CD4-positive, CD25-positive, alpha-beta regulatory T cell (primary cell): ENCODE data around the gene FAM83C. TPM values are rescaled to one million over a fixed set of nuclear protein-coding genes. Genes with fewer than 3 reads are reported as not detected.

Experiments used
- ATAC-seq, 2 donors: fragments of 150-1000 bp; cut with Tn5 transposase; one replicate each; pipeline ENCODE4 v1.10.0; 2021; ENCODE audit warnings: low read depth in 2 of 2, moderate number of reproducible peaks in 2 of 2, moderate library complexity in 1 of 2
- DNase-seq, 3 donors: peaks; one replicate each; pipeline versions ENCODE4 v3.0.0 to v3.0.0-alpha.2; 2012 to 2022; ENCODE audit warnings: mixed read lengths in 1 of 3
- H3K27ac ChIP-seq: one replicate; pipeline ENCODE4 v1.7.0; 2013; ENCODE audit warnings: mild to moderate bottlenecking, low read length; ENCODE audit not compliant: insufficient read depth, poor library complexity, severe bottlenecking
- H3K27me3 ChIP-seq: one replicate; pipeline ENCODE4 v1.7.0; 2013; ENCODE audit warnings: low read length; ENCODE audit not compliant: control insufficient read depth, insufficient read depth
- H3K36me3 ChIP-seq: one replicate; pipeline ENCODE4 v1.7.0; 2013; ENCODE audit warnings: mild to moderate bottlenecking, low read length, moderate library complexity; ENCODE audit not compliant: control insufficient read depth, insufficient read depth
- H3K4me1 ChIP-seq: 2 replicates; pipeline ENCODE4 v1.7.0; 2013; ENCODE audit warnings: mild to moderate bottlenecking, low read length; ENCODE audit not compliant: insufficient read depth, control insufficient read depth, poor library complexity, severe bottlenecking
- H3K4me3 ChIP-seq: one replicate; pipeline ENCODE4 v1.7.0; 2013; ENCODE audit warnings: low read depth, mild to moderate bottlenecking, low read length, moderate library complexity
- H3K9me3 ChIP-seq, 2 experiments: 1 replicate in 1 of 2; 2 replicates in 1 of 2; pipeline ENCODE4 v1.7.0; 2013; ENCODE audit warnings: low read length in 2 of 2, mild to moderate bottlenecking in 1 of 2, moderate library complexity in 1 of 2; ENCODE audit not compliant: control insufficient read depth in 2 of 2
- H3K27ac Mint-ChIP-seq, 3 donors: one replicate each; pipeline ENCODE4 v1.8.0; 2020 to 2022; ENCODE audit warnings: mild to moderate bottlenecking in 3 of 3, mixed read lengths in 3 of 3, moderate library complexity in 2 of 3
- H3K27me3 Mint-ChIP-seq: one replicate; pipeline ENCODE4 v1.8.0; 2022; ENCODE audit warnings: mild to moderate bottlenecking, mixed read lengths
- H3K36me3 Mint-ChIP-seq: one replicate; pipeline ENCODE4 v1.8.0; 2020; ENCODE audit warnings: mixed read lengths
- H3K4me1 Mint-ChIP-seq, 4 donors: one replicate each; pipeline ENCODE4 v1.8.0; 2020 to 2022; ENCODE audit warnings: mixed read lengths in 4 of 4, mild to moderate bottlenecking in 1 of 4
- H3K4me3 Mint-ChIP-seq, 4 donors: one replicate each; pipeline ENCODE4 v1.8.0; 2020 to 2022; ENCODE audit warnings: mild to moderate bottlenecking in 4 of 4, mixed read lengths in 4 of 4, moderate library complexity in 3 of 4
- H3K9me3 Mint-ChIP-seq, 7 donors: one replicate each; pipeline ENCODE4 v1.8.0; 2020 to 2022; ENCODE audit warnings: mixed read lengths in 7 of 7, mild to moderate bottlenecking in 3 of 7, moderate library complexity in 2 of 7
- polyA plus RNA-seq, 4 donors: library from polyadenylated mRNA; unstranded; fragments of 300-500 nt; fragmentation: Illumina TruSeq; gene quantifications; one replicate each; pipeline ENCODE4 v1.2.3, GENCODE V29; 2021
- total RNA-seq: library from RNA; stranded (reverse); gene quantifications from one replicate; pipeline ENCODE4 v1.2.3, GENCODE V29; 2022

FAM83C gene
- total and polyA plus RNA-seq, 5 donors from 2014 or later: not detected

GRCh38 chr20:35287509-35288324, 4.5 kb downstream of the FAM83C start:
- Mint-ChIP-seq H3K36me3 (no peaks in the 10 kb centered on the region), H3K4me1 (peaks cover 0 to 23% (median 14%) of the 10 kb centered on the region in 4 donors), H3K27ac (no peak overlapping the region), H3K9me3 (no peaks in the 10 kb centered on the region), H3K4me3 (peak overlapping the region in 3 of 4 donors; percentile 9 to 68 (median 11)), H3K27me3 (no peaks in the 10 kb centered on the region)
- Histone ChIP-seq H3K36me3 (no peaks in the 10 kb centered on the region), H3K4me1 (peaks cover 23% of the 10 kb centered on the region), H3K27me3 (no peaks in the 10 kb centered on the region), H3K27ac (no peak overlapping the region), H3K9me3 (no peaks in the 10 kb centered on the region), H3K4me3 (no peak overlapping the region)
- ATAC-seq: no peak
- DNase-seq: no peak

DNA sequence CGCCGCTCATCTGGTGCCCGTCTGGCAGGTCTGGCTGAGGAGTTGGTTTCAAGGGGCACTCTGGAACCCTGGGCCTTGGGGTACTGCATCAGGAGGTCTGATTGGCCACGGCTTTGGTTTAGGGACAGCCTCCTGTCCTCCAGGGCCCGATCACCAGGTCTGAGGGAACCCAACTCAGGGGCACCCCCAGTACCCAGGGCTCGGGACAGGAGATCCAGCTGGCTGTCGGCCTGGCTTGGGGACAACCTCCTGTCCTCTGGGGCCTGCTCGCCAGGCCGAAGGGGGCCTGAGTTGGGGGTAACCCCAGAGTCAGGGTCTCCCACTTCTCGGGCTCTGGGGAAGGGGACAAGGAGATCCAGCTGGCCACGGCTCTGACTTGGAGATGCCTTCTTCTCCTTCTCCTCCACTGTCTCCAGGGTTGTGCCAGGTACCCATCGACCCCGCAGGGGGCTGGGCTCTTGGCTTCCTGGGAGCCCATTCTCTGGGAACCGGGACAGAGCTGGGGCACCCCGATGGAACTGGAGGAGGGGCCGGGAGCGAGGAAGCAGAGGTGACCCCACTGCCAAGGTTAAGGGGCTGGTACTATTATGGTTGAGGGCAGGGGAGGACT, 5.2 kb downstream of the FAM83C start:
- H3K4me3 ChIP-seq: no peak overlapping the region
- H3K9me3 Mint-ChIP-seq: no peaks in the 10 kb centered on the region

DNA sequence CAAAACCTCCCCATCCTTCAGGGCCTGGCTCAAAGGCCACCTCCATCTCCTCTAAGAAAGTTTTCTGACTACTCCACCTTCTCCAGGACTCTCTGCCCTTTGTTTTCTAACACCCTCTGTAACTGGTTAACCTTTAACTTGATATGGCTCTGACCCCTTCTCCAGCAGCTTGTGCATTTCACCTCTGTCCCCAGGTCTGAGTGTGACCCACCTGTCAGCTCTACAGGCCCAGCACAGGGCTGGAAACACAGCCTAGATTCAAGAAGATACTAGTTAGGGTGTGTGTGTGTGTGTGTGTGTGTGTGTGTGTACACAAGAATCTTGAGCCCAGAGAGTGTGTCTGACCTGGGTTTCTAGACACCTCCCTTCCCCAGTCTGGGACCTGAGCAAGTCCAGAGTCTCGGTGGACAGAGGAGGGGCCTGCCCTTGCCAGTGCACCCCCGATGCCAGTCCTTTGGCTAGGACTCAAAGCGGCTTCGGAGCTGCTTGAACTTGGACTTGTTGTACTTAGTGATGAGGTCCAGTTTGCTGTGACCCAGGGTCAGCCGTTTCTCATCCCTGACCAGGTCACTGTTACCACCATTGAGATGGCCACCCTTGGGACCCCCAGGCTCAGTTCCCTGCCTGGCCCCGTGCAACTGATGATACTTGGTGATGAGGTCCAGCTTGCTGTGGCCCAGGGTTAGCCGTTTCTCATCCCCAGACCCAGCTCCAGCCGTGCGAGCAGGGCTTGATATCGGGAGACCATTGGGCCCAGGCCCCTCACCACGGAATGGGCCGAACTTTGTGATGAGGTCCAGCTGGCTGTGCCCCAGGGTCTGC, 5.9 kb downstream of the FAM83C start:
- H3K4me3 Mint-ChIP-seq: peak overlapping the region; percentile 70 to 96 (median 94)
- no peaks in the 10 kb centered on the region for H3K36me3 Mint-ChIP-seq

More for the DNA sequence above, 5.2 kb downstream of the FAM83C start:
- H3K36me3 ChIP-seq: no peaks in the 10 kb centered on the region
- peaks cover 23% of the 10 kb centered on the region for H3K4me1 ChIP-seq
- Mint-ChIP-seq H3K4me1 (peaks cover 0 to 27% (median 18%) of the 10 kb centered on the region in 4 donors), H3K27me3 (no peaks in the 10 kb centered on the region), H3K27ac (no peak overlapping the region), H3K4me3 (peak overlapping the region in 1 of 4 donors; percentile 9), H3K36me3 (no peaks in the 10 kb centered on the region)
- ATAC-seq (no peak), DNase-seq (no peak)
- no peaks in the 10 kb centered on the region for H3K9me3 ChIP-seq
- H3K27me3 ChIP-seq: no peaks in the 10 kb centered on the region
- no peak overlapping the region for H3K27ac ChIP-seq

GRCh38 chr20:35285806-35286076, 6.5 kb downstream of the FAM83C start:
- H3K9me3 Mint-ChIP-seq: no peaks in the 10 kb centered on the region
- Histone ChIP-seq H3K36me3 (peaks cover 4% of the 10 kb centered on the region), H3K27ac (no peak overlapping the region), H3K4me1 (peaks cover 23% of the 10 kb centered on the region), H3K27me3 (no peaks in the 10 kb centered on the region), H3K4me3 (no peak overlapping the region), H3K9me3 (no peaks in the 10 kb centered on the region)
- DNase-seq: no peak
- peak overlapping the region; percentile 93 to 99 (median 96) for H3K4me3 Mint-ChIP-seq
- ATAC-seq: no peak
- H3K27ac Mint-ChIP-seq: peak overlapping the region; percentile 26 to 95 (median 92)
- peaks cover 0 to 32% (median 21%) of the 10 kb centered on the region in 4 donors for H3K4me1 Mint-ChIP-seq
- no peaks in the 10 kb centered on the region for H3K36me3 Mint-ChIP-seq
- H3K27me3 Mint-ChIP-seq: no peaks in the 10 kb centered on the region

More for the DNA sequence above, 5.9 kb downstream of the FAM83C start:
- DNase-seq: no peak
- peaks cover 0 to 32% (median 21%) of the 10 kb centered on the region in 4 donors for H3K4me1 Mint-ChIP-seq
- H3K4me3 ChIP-seq: no peak overlapping the region
- H3K27me3 Mint-ChIP-seq: no peaks in the 10 kb centered on the region
- no peaks in the 10 kb centered on the region for H3K9me3 ChIP-seq
- ATAC-seq: no peak
- peaks cover 2% of the 10 kb centered on the region for H3K36me3 ChIP-seq
- H3K9me3 Mint-ChIP-seq: no peaks in the 10 kb centered on the region
- H3K27me3 ChIP-seq: no peaks in the 10 kb centered on the region
- H3K27ac Mint-ChIP-seq: peak overlapping the region; percentile 26 to 95 (median 92)
- no peak overlapping the region for H3K27ac ChIP-seq
- peaks cover 23% of the 10 kb centered on the region for H3K4me1 ChIP-seq

DNA sequence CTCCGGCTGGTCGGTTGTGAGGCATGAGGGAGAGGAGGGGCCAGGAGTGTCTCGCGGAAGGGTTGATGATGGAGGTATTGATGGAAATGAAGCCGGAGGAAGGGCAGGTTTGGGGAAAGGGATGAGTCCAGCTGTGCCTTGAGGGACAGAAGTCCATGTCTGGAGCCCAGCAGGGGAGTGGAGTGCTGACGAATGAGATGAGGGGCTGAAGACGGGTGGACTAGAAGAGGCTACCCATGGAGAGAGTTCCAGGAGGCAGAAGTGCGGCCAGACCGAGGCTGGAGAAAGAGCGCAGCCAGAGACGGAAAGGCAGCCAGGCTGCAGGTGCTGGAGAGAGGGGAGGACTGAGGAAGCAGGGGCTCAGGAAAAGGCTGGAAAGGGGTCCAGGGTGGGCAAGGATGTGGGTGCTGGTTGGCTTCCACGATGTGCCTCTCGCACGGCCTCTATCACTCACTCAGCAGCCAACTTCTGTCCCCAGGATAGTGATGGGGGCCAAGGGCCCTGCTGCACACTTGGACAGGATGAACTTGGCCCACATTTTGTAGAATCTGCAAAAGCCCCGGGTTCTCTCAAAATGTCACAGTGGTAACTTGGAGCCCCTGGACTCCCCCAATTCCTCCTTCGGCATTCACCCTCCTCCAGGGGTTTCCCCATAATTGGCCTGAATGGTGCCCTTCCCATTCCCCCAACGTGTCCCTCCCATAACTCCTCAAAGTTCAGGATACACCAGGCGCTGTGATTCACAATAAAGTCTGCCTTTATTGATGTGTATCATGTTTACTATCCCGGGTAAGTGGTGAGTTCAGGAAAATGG, 7.0 kb downstream of the FAM83C start:
- H3K27me3 ChIP-seq: no peaks in the 10 kb centered on the region
- Mint-ChIP-seq H3K36me3 (peaks cover 2% of the 10 kb centered on the region), H3K4me3 (peak overlapping the region; percentile 93 to 99 (median 96)), H3K4me1 (peaks cover 0 to 34% (median 23%) of the 10 kb centered on the region in 4 donors), H3K9me3 (no peaks in the 10 kb centered on the region), H3K27ac (peak overlapping the region; percentile 92 to 98 (median 97)), H3K27me3 (no peaks in the 10 kb centered on the region)
- peak overlapping the region; percentile 84 for H3K27ac ChIP-seq
- peak overlapping the region; percentile 72 for H3K4me3 ChIP-seq
- peaks cover 23% of the 10 kb centered on the region for H3K4me1 ChIP-seq
- H3K36me3 ChIP-seq: peaks cover 9% of the 10 kb centered on the region
- DNase-seq (no peak), ATAC-seq (no peak)
- no peaks in the 10 kb centered on the region for H3K9me3 ChIP-seq

DNA sequence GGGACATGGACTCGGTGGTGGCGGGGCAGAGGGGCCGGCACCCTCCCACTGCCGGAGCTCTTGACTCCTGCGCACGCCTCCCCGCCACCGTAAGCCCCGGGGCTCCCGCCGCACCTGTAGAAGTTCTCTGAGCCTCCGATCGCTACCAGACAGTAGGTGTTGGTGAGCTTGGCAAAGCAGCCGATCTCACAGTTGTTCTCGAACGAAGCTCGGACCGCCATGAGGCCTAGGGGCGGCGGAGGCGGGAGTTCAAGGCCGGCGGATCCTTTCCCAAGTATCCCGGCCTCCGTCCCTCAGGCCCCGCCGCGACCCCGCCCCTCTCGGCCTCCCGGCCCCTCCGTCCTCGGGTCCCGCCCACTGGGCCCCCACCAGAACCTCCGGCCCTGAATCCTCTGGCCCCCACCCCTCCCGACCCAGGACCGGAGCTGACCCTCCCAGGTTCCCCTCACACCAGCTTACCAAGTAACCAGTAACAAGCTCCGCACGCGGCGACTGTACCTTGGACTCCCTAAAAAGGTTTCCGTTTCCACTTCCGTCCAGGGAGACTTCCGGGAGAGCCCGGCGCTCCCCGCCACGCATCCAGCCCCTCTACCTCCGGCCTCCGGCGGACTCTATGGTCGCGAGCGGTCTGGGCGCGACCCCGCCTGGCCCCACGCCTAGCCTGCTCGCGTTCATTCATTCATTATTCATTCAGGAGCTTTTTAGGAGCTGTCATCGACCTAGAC, 7.8 kb downstream of the FAM83C start, which contains the start of gene EIF6:
EIF6 (minus strand) TSS at position 506 of the 725 bp plus-strand sequence; CDS start at position 221, 285 bp downstream.
- no peaks in the 10 kb centered on the region for H3K27me3 ChIP-seq
- no peaks in the 10 kb centered on the region for H3K9me3 ChIP-seq
- Mint-ChIP-seq H3K27ac (peak within 1 kb of the TSS; percentile 92 to 98 (median 97)), H3K27me3 (no peaks in the 10 kb centered on the region), H3K4me1 (peaks cover 0 to 40% (median 26%) of the 10 kb centered on the region in 4 donors), H3K9me3 (no peaks in the 10 kb centered on the region), H3K4me3 (peak within 1 kb of the TSS; percentile 93 to 99 (median 96)), H3K36me3 (peaks cover 9% of the 10 kb centered on the region)
- H3K36me3 ChIP-seq: peaks cover 17% of the 10 kb centered on the region
- DNase-seq (peak; percentile 61 to 90 (median 63)), ATAC-seq (peak; percentile 84 to 87)
- peaks cover 23% of the 10 kb centered on the region for H3K4me1 ChIP-seq
- peak within 1 kb of the TSS; percentile 72 for H3K4me3 ChIP-seq
- H3K27ac ChIP-seq: peak within 1 kb of the TSS; percentile 84
